HEK293 (cell line): ENCODE data around the gene RAP2B.

Experiments
- CTCF ChIP-seq: fragments of 450-650 bp; formaldehyde crosslinking; IDR thresholded peaks from 2 replicates; pipeline ENCODE4 v1.5.1; 2016; ENCODE audit warnings: missing biosample characterization, missing genetic modification characterization
- KLF9 ChIP-seq: fragments of 450-650 bp; formaldehyde crosslinking; IDR thresholded peaks from 2 replicates; pipeline ENCODE4 v1.5.1; 2016; ENCODE audit warnings: missing biosample characterization, missing genetic modification characterization, low read depth
- SCRT1 ChIP-seq: fragments of 450-650 bp; formaldehyde crosslinking; IDR thresholded peaks from 2 replicates; pipeline ENCODE4 v1.5.1; 2016; ENCODE audit warnings: missing biosample characterization, missing genetic modification characterization, borderline replicate concordance
- YY1 ChIP-seq: fragments of 450-650 bp; formaldehyde crosslinking; IDR thresholded peaks from 2 replicates; pipeline ENCODE4 v1.5.1; 2018; ENCODE audit warnings: missing biosample characterization, missing genetic modification characterization
- ZBTB20 ChIP-seq: fragments of 450-650 bp; formaldehyde crosslinking; IDR thresholded peaks from 2 replicates; pipeline ENCODE4 v1.5.1; 2016; ENCODE audit warnings: missing biosample characterization, missing genetic modification characterization
- ZNF157 ChIP-seq: fragments of 450-650 bp; formaldehyde crosslinking; IDR thresholded peaks from 2 replicates; pipeline ENCODE4 v1.5.1; 2016; ENCODE audit warnings: missing biosample characterization, missing genetic modification characterization
- ZNF404 ChIP-seq: fragments of 450-650 bp; formaldehyde crosslinking; IDR thresholded peaks from 2 replicates; pipeline ENCODE4 v1.5.1; 2017; ENCODE audit warnings: missing biosample characterization, missing genetic modification characterization
- ZNF510 ChIP-seq: fragments of 450-650 bp; formaldehyde crosslinking; IDR thresholded peaks from 2 replicates; pipeline ENCODE4 v1.5.1; 2018; ENCODE audit warnings: mild to moderate bottlenecking, missing genetic modification characterization, missing biosample characterization; ENCODE audit not compliant: insufficient replicate concordance
- ZNF555 ChIP-seq: fragments of 450-650 bp; formaldehyde crosslinking; conservative IDR thresholded peaks from 2 replicates; pipeline ENCODE4 v1.5.1; 2017; ENCODE audit warnings: missing biosample characterization, mild to moderate bottlenecking, missing genetic modification characterization, inconsistent platforms
- TF ChIP-seq, protein P1 (sequence below): fragments of 450-650 bp; formaldehyde crosslinking; IDR thresholded peaks from 2 replicates; pipeline ENCODE4 v1.5.1; 2016; ENCODE audit warnings: missing biosample characterization, missing genetic modification characterization

DNA sequence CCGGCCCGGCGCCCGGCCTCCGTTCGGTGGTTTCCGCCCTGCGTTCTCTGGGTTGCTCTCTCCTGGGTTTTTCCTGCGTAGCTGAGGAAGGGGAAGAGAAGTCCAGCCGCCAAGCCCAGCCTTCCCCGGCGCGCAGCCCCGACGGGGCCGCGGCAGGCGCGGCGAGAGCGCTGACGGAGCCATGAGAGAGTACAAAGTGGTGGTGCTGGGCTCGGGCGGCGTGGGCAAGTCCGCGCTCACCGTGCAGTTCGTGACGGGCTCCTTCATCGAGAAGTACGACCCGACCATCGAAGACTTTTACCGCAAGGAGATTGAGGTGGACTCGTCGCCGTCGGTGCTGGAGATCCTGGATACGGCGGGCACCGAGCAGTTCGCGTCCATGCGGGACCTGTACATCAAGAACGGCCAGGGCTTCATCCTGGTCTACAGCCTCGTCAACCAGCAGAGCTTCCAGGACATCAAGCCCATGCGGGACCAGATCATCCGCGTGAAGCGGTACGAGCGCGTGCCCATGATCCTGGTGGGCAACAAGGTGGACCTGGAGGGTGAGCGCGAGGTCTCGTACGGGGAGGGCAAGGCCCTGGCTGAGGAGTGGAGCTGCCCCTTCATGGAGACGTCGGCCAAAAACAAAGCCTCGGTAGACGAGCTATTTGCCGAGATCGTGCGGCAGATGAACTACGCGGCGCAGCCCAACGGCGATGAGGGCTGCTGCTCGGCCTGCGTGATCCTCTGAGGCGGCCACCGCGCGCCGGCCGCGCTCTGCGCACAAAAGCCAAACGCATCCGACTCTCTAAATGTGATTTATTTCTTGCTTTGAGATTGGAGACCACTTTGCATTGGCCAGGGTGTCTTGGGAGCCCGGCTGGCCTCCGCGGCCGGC lies 727 bp downstream of the RAP2B start:
- TF ChIP-seq ZBTB20 (tag by site-specific recombination): no peak
- no peak; the same call in 1 of the 2 replicates for TF ChIP-seq CTCF (tag by site-specific recombination)
- no peak for TF ChIP-seq KLF9 (tag by site-specific recombination)
- TF ChIP-seq, protein P1, sequence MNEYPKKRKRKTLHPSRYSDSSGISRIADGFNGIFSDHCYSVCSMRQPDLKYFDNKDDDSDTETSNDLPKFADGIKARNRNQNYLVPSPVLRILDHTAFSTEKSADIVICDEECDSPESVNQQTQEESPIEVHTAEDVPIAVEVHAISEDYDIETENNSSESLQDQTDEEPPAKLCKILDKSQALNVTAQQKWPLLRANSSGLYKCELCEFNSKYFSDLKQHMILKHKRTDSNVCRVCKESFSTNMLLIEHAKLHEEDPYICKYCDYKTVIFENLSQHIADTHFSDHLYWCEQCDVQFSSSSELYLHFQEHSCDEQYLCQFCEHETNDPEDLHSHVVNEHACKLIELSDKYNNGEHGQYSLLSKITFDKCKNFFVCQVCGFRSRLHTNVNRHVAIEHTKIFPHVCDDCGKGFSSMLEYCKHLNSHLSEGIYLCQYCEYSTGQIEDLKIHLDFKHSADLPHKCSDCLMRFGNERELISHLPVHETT (tag by site-specific recombination): no peak
- no peak for TF ChIP-seq ZNF555 (tag by site-specific recombination)
- no peak for TF ChIP-seq SCRT1 (tag by site-specific recombination)
- TF ChIP-seq ZNF510: no peak
- TF ChIP-seq YY1 (tag by site-specific recombination): no peak
- TF ChIP-seq ZNF404 (tag by site-specific recombination): no peak
- TF ChIP-seq ZNF157 (tag by site-specific recombination): no peak
